NCI-H1436 treated with DMSO at 0.1 percent for 48 hours (cell line): ENCODE results near the gene SMPD3.
"Not testable (repeated sequence)": the region's sequence is repeated elsewhere in the genome, so short reads cannot be mapped to it uniquely, and the experiment has no call there.

ENCODE experiments used
- DNase-seq: peaks from one replicate; lab custom pipeline; 2025; lab: John Stamatoyannopoulos, UW

Gene SMPD3

DNA sequence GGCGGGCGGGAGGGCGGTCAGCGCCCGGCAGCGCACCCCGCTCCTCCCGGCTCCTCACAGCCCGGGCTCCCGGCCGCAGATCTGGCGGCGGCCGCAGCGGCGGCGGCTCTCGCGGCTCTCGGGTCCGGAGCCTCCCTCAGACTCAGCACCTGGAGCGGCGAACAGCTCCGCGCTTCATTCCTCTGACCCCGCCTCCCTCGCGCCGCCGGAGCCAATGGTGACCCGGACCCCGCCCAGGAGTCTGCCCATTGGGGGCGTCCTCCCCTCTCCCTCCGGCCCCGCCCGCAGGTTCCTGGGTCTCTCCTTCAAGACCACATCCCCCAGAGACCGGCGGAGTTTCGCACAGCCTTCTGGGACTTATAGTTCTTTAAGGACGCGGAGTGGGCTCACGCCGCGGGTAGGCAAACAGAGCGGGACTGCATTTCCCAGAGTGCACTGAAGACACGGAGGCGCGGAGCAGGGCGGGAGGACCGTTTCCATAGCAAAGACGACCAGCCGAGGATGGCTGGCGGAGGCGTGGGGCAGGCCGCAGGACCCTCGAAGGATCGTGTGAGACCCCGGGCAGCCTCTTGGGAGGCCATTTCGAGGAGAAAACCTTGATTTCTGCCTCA lies at the start of gene SMPD3:
SMPD3 (minus strand) TSS at position 149 of the 611 bp plus-strand sequence. CDS start 76,327 bp downstream, outside the sequence.
- DNase-seq, result peak; percentile 99

DNA sequence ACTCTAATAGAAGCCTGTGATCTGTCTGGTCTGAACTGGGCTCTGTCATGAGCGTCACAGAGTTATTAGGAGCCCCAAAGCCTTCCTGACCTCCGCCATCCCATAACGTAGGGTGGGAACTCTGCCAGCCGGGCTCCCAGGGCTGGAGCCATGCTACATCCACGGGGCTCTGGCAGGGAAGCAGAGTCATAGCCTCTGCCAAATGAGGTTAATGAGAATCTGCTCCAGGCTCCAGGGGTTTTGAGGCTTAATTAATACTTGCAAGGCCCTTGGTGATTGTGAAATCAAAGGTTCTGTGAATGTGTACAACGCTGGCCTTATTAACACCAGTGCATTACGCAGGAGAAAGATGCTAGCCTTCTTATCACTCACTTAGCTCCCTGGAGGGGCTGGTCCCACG lies 48.4 kb upstream of the SMPD3 start:
- no peak for DNase-seq

DNA sequence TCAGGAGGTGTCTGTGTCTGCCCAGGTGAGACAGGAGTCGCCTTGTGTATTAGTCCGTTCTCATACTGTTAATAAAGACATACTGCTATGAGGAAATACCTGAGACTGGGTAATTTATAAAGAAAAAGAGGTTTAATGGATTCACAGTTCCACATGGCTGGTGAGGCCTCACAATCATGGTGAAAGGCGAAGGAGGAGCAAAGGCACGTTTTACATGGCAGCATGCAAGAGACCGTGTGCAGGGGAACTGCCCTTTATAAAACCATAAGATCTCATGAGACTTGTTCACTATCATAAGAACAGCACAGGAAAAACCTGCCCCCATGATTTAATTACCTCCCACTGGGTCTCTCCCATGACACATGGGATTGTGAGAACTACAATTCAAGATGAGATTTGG lies 46.0 kb upstream of the SMPD3 start:
- DNase-seq, result not testable (repeated sequence)

DNA sequence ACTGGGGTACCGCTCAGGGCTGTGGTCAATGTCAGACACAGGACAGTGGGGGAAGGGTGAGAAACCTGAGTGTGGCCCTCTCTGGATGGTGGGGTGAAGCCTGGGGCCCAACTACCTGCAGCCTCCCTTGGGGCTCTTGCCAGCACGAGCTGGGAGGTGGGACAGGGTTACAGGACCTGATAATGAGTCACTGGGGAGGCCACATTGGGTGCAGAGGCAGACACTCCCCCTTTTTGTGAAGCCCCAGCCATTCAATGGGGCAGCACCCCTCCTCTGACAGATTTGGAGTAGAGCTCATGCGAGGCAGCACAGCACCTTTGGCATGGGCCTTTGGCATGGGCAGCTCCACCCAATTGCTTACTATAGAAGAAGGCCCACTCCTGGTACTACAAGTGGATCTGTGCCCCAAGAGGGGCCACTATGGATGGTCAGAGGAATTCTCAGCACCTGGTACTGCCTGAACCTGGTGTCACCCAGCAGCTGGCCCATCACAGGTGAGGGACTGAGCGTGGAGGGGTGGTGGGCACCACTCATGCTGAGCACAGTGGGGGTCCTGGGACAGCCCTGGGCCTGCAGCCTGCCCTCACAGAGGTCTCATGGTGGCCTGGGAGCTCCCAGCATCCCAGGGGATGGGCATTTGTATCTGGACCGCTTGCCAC lies 45.2 kb upstream of the SMPD3 start:
- no peak for DNase-seq

GRCh38 chr16:68492543-68493411 lies 44.5 kb upstream of the SMPD3 start:
- DNase-seq, result no peak

DNA sequence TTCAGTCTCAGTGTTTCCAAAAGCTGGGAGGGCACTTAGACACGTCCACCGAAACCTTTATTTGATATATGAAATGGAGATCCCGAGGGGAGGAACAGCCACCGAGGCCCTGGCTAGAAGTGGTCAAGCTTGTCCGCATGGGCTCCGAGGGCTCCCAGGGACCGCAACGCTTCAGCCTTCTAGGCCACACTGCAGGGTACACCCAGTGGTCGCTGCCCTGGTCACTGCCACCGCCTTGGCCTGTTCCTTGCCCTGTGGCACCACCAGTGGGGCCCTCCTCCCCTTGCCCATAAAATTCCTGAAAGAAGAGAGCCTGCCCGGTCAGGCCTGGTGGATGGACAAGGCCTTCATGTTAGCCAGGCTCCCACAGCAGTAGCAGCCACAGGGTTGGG lies 43.8 kb upstream of the SMPD3 start:
- DNase-seq, result no peak

GRCh38 chr16:68491576-68491950 lies 43.3 kb upstream of the SMPD3 start:
- DNase-seq, result no peak

- no peak for DNase-seq
Measured at GRCh38 chr16:68490829-68491575, 42.7 kb upstream of the SMPD3 start.

GRCh38 chr16:68490358-68490757 lies 42.0 kb upstream of the SMPD3 start:
- DNase-seq, result no peak

GRCh38 chr16:68488554-68488953 lies 40.2 kb upstream of the SMPD3 start:
- no peak for DNase-seq

DNA sequence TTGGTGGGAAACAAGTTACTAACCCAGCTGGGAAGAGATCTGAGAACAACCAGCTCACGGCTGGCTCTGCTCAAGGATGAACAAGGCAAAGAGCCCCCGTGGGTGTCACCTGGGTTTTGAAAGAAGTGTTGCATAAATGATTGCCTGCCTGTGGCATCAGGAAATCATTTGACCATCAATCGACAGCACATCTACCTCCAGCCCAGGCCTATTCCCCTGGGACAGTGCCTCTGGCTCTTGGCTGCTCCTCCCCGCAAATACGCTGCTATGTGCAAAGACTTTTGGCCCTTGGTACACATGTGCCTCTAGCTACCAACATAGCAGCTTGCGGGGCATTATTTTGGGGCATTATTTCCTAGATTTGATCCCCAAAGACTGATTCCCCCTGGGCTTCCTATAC lies 39.4 kb upstream of the SMPD3 start:
- no peak for DNase-seq

GRCh38 chr16:68487203-68487514 lies 38.9 kb upstream of the SMPD3 start:
- DNase-seq, result peak; percentile 26

DNA sequence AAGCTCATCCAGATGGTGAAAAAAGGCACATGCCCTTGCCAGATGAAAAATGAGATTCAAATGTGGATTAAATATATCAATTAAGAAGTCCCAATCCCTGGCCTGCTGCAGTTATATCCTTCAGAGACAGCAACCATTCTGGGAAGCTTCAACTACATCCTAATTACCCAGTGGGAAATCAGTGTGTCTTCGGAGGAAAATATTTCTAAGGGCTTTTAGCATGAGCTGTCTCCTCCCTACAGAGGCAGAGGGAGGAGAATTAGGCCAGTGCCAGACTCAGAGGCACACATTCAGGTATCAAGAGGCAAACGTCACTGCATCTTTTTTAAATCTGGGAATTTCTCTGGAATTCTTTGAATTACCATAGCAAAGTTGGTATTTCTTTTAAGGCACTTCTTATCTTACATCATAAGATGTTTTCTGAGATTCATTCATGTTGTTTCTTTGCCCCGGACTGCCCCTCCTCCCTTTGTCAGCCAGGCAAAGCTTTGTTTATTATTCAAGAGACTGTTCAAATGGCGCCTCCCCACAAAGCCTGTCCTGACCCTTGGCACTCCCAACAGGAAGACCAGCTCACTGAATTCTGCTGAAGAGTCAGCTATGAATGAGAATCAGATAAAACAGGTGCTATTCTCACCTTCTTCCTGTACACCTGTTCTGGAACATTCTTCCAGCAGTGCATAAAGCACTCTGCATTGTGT lies 38.3 kb upstream of the SMPD3 start:
- DNase-seq, result no peak

- DNase-seq, result no peak
Measured at GRCh38 chr16:68481636-68482035, 33.3 kb upstream of the SMPD3 start.

- DNase-seq, result no peak
Measured at GRCh38 chr16:68480084-68480995, 32.0 kb upstream of the SMPD3 start.

DNA sequence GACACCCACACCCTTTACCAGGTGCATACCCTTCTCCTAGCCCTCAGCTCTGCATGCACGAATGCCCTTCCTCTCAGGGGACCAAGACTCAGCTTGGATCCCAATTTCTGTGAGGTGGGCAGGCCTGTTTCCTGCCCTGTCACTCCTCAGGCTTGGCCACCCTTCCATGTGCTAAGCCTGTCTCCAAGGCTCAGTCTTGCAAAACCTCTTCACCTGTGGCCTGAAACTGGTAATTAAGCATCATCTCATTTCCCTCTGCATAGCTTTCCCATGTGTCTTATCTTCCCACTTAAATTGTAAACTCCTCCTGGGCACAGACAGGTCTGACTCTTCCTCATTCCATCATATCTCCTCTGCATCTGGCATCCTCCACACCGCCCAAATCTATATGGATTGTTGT lies 31.0 kb upstream of the SMPD3 start:
- DNase-seq, result no peak

DNA sequence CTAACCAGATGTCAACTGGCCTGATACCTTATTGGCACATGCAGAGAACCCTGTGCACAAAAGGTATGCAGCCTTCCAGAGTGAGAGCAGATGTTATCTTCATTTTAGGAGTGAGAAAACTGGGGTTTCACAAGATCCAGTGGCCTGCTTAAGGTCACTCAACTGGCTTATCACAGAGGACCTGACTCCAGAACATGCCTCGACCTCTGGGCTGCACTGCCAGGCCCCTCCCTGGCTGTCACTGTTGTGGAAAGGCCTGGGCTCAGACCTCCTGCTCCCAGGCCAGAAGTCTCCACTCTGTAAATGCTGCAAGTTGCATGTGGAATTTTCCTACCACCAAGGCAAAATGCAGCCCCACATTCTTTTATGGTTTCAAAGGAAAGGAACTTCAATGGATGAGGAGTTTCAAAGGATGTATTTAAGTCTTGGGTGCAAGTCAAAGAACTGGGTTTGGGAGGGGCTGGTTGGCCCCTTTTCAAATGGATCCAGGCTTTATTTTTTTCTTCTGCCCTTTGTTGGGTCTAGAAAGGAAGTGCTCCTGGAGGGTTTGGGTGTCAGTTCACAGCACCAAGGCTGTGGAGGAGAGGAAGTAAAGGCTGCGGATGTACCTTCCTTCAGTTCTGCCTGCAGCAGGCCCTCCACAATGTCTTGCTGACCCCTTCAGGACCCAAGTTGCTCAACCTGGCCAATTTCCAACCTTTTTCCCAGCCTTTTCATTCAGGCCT lies 30.4 kb upstream of the SMPD3 start:
- DNase-seq, result no peak

- no peak for DNase-seq
Measured at GRCh38 chr16:68475071-68475470, 26.8 kb upstream of the SMPD3 start.

DNA sequence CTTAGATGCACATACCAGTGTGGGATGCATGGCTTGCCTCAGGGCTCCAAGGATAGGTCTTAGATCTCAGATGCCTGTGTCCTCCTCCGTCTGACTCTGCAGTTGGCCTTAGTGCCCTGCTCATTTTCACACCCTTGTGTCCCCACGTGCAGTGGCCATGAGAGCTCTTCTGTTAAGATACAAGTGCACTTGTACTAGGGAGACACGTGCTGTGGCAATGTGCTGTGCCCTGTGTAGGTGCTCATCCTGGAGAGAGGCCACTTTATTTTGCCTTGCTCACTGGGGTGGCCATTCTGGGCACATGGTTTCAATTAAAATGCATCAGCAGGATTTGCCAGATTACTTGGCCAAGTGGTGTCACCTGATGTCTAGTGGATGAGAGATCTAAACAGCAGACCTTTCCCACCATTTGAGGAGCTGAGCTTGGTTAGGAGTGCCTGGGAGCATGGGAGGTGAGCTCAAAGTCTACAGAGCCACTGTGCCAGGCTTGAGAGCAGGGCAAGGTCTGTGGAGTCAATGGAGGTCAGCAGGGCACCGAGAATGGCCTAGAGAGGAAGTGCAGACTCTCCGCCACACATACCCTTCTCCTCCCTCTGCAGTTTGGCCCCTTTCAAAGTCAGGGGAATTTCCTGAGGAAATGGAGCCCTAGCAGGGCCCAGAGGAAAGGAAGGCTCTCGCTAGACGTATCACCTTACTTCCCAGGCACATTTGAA lies 25.2 kb upstream of the SMPD3 start:
- DNase-seq, result no peak

DNA sequence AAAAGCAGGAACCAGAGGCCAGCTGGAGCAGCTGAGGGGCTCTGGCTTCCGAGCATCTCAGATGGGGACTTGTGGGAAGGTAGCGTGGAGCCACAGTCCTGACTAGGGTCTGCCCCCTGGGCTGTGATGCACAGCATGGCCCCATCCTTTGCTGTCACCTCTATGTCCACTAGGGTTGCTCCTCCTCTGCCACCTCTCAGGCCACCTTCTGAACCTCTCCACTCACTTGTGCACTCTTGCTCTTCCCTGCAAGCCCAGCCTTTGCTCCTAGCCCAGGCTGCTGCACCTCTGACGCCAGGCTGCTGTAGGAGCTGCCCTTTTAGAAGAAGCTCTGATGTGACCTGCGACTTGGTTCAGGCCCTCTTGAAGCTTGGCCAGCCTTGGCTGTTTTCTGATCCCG lies 24.3 kb upstream of the SMPD3 start:
- no peak for DNase-seq
